ENCODE measurements around the gene CYP17A1. TPM values are rescaled to one million over a fixed set of nuclear protein-coding genes. Genes with fewer than 3 reads are reported as not detected.

CYP17A1 gene
- total and polyA plus RNA-seq, 12 donors = 0.14 to 0.16 (median 0.15) TPM; not detected in 9

DNA sequence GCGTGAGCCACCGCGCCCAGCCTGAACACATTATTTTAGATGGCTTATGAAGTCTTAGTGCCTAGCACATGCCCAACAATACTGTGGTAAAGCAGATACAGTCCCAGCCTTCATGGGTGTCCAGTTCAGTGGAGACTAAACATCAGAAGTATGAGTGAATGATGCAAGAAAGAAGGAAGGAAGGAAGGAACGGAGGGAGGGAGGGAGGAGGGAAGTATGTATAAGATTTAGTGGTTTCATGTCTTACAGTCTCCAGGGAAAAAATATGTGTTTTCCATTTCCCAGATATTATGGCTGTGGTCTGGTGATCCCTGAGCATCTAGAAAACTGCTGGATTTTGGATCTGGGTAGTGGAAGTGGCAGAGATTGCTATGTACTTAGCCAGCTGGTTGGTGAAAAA lies 35.0 kb upstream of the CYP17A1 start:
- Histone ChIP-seq H3K4me3 (no peak overlapping the region), H3K27me3 (peaks cover 0 to 23% (median 0%) of the 10 kb centered on the region in 7 donors), H3K36me3 (peaks cover 0 to 29% (median 0%) of the 10 kb centered on the region in 9 donors), H3K9me3 (no peaks in the 10 kb centered on the region), H3K4me1 (peaks cover 0 to 18% (median 9%) of the 10 kb centered on the region in 9 donors), H3K27ac (no peak overlapping the region)
- ATAC-seq (no peak), DNase-seq (no peak)
- 94 to 95% methylated on average over 4 of the region's 4 CpGs for WGBS, 2 donors
- no peak for TF ChIP-seq CTCF (IDR thresholded peaks at IDR 0.05)
- intact Hi-C loops (cut with DNase I) = no loop called here

DNA sequence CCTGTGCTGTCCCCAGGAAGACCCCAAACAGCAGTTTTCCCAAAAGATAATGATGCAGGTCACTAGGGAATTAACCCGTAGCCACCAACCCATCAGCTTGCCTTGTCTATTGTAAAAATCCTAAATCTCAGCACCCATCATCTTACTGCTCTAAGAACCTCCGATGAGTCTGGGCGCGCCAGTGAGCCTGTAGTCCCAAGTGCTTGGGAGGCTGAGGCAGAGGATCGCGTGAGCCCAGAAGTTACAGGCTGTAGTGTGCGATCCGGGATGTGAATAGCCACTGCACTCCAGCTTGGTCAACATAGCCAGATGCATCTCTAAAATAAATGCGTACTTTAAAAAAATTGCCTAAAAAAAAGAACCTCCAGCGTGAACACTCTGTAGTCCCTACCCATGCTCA lies 33.0 kb upstream of the CYP17A1 start:
- peaks cover 0 to 23% (median 0%) of the 10 kb centered on the region in 9 donors for H3K36me3 ChIP-seq

GRCh38 chr10:102869258-102870198 lies 32.3 kb upstream of the CYP17A1 start, which contains the start of gene AS3MT:
Gene AS3MT, plus strand, starts transcription at chr10:102869470. Its CDS starts 123 bp downstream, at chr10:102869593.
- H3K4me1 ChIP-seq = peaks cover 0 to 18% (median 9%) of the 10 kb centered on the region in 9 donors
- peak within 1 kb of the TSS; percentile 39 to 70 (median 58) for H3K4me3 ChIP-seq
- no peak for TF ChIP-seq CTCF (IDR thresholded peaks at IDR 0.05)
- intact Hi-C loops (cut with DNase I) = no loop called here
- DNase-seq = peak; percentile 15 to 45
- peaks cover 0 to 23% (median 0%) of the 10 kb centered on the region in 7 donors for H3K27me3 ChIP-seq
- H3K9me3 ChIP-seq = no peaks in the 10 kb centered on the region
- H3K36me3 ChIP-seq = peaks cover 0 to 22% (median 0%) of the 10 kb centered on the region in 9 donors
- H3K27ac ChIP-seq = peak within 1 kb of the TSS in 9 of 10 donors; percentile 4 to 68 (median 59)
- peak; percentile 74 to 94 (median 88) for ATAC-seq
- 2 to 3% methylated on average over 55 to 63 of the region's 63 CpGs for WGBS, 2 donors

More for the DNA sequence above, 33.0 kb upstream of the CYP17A1 start:
- DNase-seq (no peak), ATAC-seq (peak in 4 of 8 donors; percentile 17 to 23 (median 19))
- TF ChIP-seq CTCF (IDR thresholded peaks at IDR 0.05) = no peak
- peaks cover 0 to 23% (median 0%) of the 10 kb centered on the region in 7 donors for H3K27me3 ChIP-seq
- no peaks in the 10 kb centered on the region for H3K9me3 ChIP-seq
- H3K4me3 ChIP-seq = peak overlapping the region in 9 of 10 donors; percentile 53 to 70 (median 58)
- intact Hi-C loops (cut with DNase I) = no loop called here
- H3K4me1 ChIP-seq = peaks cover 0 to 18% (median 9%) of the 10 kb centered on the region in 9 donors
- peak overlapping the region in 3 of 10 donors; percentile 62 to 68 (median 65) for H3K27ac ChIP-seq
- WGBS, 2 donors = 85% methylated on average over 10 of the region's 10 CpGs

GRCh38 chr10:102868911-102869257 lies 31.7 kb upstream of the CYP17A1 start:
- intact Hi-C loops (cut with DNase I) = no loop called here
- no peak for DNase-seq
- Histone ChIP-seq H3K27ac (peak overlapping the region in 8 of 10 donors; percentile 26 to 68 (median 60)), H3K4me1 (peaks cover 0 to 18% (median 9%) of the 10 kb centered on the region in 9 donors), H3K36me3 (peaks cover 0 to 24% (median 0%) of the 10 kb centered on the region in 9 donors), H3K27me3 (peaks cover 0 to 23% (median 0%) of the 10 kb centered on the region in 7 donors), H3K9me3 (no peaks in the 10 kb centered on the region), H3K4me3 (peak overlapping the region; percentile 39 to 70 (median 58))
- ATAC-seq = no peak
- TF ChIP-seq CTCF (IDR thresholded peaks at IDR 0.05) = no peak
- 20 to 25% methylated on average over 5 of the region's 5 CpGs for WGBS, 2 donors
